Keratinocyte (primary cell): ENCODE results near the gene MTA3. TPM values are rescaled to one million over a fixed set of nuclear protein-coding genes. Genes with fewer than 3 reads are reported as not detected.

Experiments used
- DNase-seq: peaks from one replicate; pipeline ENCODE4 v3.0.0-alpha.2; 2011; ENCODE audit warnings: low read depth, missing footprints, low spot score
- FAIRE-seq: peaks from 2 replicates; lab custom pipeline; 2011; peaks lifted over from hg19 to GRCh38; lab: Jason Lieb, UNC
- H2AFZ ChIP-seq: 2 replicates; pipeline ENCODE4 v1.6.0; 2012; ENCODE audit warnings: low read length, control low read depth, inconsistent platforms; ENCODE audit not compliant: control insufficient read depth
- H3K27ac ChIP-seq: 2 replicates; pipeline ENCODE4 v1.5.1; 2011; ENCODE audit warnings: low read length; ENCODE audit not compliant: control insufficient read depth, insufficient read depth
- H3K27me3 ChIP-seq: 3 replicates; pipeline ENCODE4 v1.6.0; 2011; ENCODE audit warnings: low read length; ENCODE audit not compliant: control insufficient read depth, insufficient read depth; ENCODE audit errors: extremely low read depth
- H3K36me3 ChIP-seq, 2 experiments: 2 replicates in 1 of 2; 3 replicates in 1 of 2; pipeline ENCODE4 v1.5.1; 2011; ENCODE audit warnings: low read length in 2 of 2, mild to moderate bottlenecking in 1 of 2; ENCODE audit not compliant: control insufficient read depth in 2 of 2, insufficient read depth in 2 of 2; ENCODE audit errors: extremely low read depth in 1 of 2
- H3K4me1 ChIP-seq: 3 replicates; pipeline ENCODE4 v1.5.1; 2011; ENCODE audit warnings: low read length; ENCODE audit not compliant: control insufficient read depth, insufficient read depth; ENCODE audit errors: extremely low read depth
- H3K4me2 ChIP-seq: 3 replicates; pipeline ENCODE4 v1.6.0; 2011; ENCODE audit warnings: low read depth, low read length; ENCODE audit not compliant: control insufficient read depth, insufficient read depth; ENCODE audit errors: extremely low read depth
- H3K4me3 ChIP-seq, 3 experiments: fragments of 200-600 bp in 1 of 3; sonication (generic) in 1 of 3; 2 replicates in 2 of 3; 3 replicates in 1 of 3; pipeline ENCODE4 v1.5.1; 2011 to 2016; ENCODE audit warnings: low read length in 3 of 3, mild to moderate bottlenecking in 3 of 3, control low read depth in 2 of 3, inconsistent platforms in 1 of 3, low read depth in 1 of 3, mixed read lengths in 1 of 3, mixed run types in 1 of 3, moderate library complexity in 1 of 3; ENCODE audit not compliant: control insufficient read depth in 2 of 3, insufficient read depth in 2 of 3; ENCODE audit errors: extremely low read depth in 1 of 3
- H3K79me2 ChIP-seq: 2 replicates; pipeline ENCODE4 v1.6.0; 2012; ENCODE audit warnings: low read length; ENCODE audit not compliant: control insufficient read depth, insufficient read depth
- H3K9ac ChIP-seq: 3 replicates; pipeline ENCODE4 v1.6.0; 2011; ENCODE audit warnings: low read length; ENCODE audit not compliant: control insufficient read depth, insufficient read depth; ENCODE audit errors: extremely low read depth
- H3K9me1 ChIP-seq: 3 replicates; pipeline ENCODE4 v1.6.0; 2011; ENCODE audit warnings: low read length; ENCODE audit not compliant: control insufficient read depth, insufficient read depth; ENCODE audit errors: extremely low read depth
- H3K9me3 ChIP-seq: 2 replicates; pipeline ENCODE4 v1.5.1; 2012; ENCODE audit warnings: low read depth, low read length; ENCODE audit not compliant: control insufficient read depth
- H4K20me1 ChIP-seq: 3 replicates; pipeline ENCODE4 v1.6.0; 2011; ENCODE audit warnings: low read length; ENCODE audit not compliant: control insufficient read depth, insufficient read depth; ENCODE audit errors: extremely low read depth
- EZH2 ChIP-seq: IDR thresholded peaks from one replicate; pipeline ENCODE4 v1.6.1; 2012; ENCODE audit warnings: inconsistent platforms, mild to moderate bottlenecking, low read length, moderate library complexity
- dilution Hi-C: fragments of 300-500 bp; cut with MboI; formaldehyde crosslinking; loops from one replicate; pipeline ENCODE4 v1.7.0; 2020; ENCODE audit warnings: low sequenced_read_pairs; ENCODE audit not compliant: extremely low pct_ligation_motif_present
- polyA plus RNA-seq, 5 experiments: library from polyadenylated mRNA; depleted of rRNA in 3 of 5; stranded (reverse) in 3 of 5; stranded (forward) in 1 of 5; unstranded in 1 of 5; fragments of >200 nt; gene quantifications; 1 replicate in 1 of 5; 2 replicates in 3 of 5; 3 replicates in 1 of 5; pipeline versions ENCODE4 v1.2.1 to v1.2.3, GENCODE V29; 2011 to 2012; ENCODE audit warnings: missing spikeins in 2 of 5, low read depth in 1 of 5, low replicate concordance in 1 of 5
- TF ChIP-seq, protein P1 (sequence below), 3 experiments: IDR thresholded peaks in 1 of 3; conservative IDR thresholded peaks in 1 of 3; optimal IDR thresholded peaks in 1 of 3; 2 replicates in 2 of 3; 3 replicates in 1 of 3; pipeline versions ENCODE3 to v1.5.1; 2011; ENCODE audit warnings: low read length in 3 of 3, mild to moderate bottlenecking in 3 of 3, moderate library complexity in 2 of 3, control low read depth in 1 of 3, inconsistent platforms in 1 of 3; ENCODE audit not compliant: insufficient read depth in 2 of 3; ENCODE audit errors: extremely low read depth in 1 of 3

MTA3 gene
- polyA plus RNA-seq, 1 donor (not counting 4 experiments of a cell fraction or from before 2014, with no cell fraction given), result 34.3 TPM

DNA sequence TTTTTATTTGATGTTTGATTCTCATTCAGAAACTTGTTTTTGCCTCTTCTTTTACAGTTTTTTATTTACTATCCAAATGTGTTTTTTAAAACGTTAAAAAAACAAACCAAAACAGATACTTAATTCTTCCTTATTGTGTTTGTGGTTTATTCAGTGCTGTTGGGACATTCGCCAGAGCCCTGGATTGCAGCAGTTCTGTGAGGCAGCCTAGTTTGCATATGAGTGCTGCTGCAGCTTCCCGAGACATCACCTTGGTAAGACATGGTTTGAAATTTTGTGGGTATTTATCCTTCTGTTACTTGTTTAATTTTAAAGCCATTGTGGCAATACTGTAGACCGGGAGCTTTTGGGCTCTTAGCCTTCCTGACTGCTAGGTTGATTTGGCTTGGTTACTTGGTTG lies 91.2 kb downstream of the MTA3 start:
- H3K4me3 ChIP-seq, result no peak overlapping the region
- H3K4me2 ChIP-seq, result no peak overlapping the region
- no peak overlapping the region for H3K27ac ChIP-seq
- H3K9me3 ChIP-seq, result no peaks in the 10 kb centered on the region
- H3K27me3 ChIP-seq, result no peaks in the 10 kb centered on the region
- TF ChIP-seq, protein P1, sequence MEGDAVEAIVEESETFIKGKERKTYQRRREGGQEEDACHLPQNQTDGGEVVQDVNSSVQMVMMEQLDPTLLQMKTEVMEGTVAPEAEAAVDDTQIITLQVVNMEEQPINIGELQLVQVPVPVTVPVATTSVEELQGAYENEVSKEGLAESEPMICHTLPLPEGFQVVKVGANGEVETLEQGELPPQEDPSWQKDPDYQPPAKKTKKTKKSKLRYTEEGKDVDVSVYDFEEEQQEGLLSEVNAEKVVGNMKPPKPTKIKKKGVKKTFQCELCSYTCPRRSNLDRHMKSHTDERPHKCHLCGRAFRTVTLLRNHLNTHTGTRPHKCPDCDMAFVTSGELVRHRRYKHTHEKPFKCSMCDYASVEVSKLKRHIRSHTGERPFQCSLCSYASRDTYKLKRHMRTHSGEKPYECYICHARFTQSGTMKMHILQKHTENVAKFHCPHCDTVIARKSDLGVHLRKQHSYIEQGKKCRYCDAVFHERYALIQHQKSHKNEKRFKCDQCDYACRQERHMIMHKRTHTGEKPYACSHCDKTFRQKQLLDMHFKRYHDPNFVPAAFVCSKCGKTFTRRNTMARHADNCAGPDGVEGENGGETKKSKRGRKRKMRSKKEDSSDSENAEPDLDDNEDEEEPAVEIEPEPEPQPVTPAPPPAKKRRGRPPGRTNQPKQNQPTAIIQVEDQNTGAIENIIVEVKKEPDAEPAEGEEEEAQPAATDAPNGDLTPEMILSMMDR (optimal IDR thresholded peaks at IDR 0.05 in 1 of 3, IDR thresholded peaks at IDR 0.05 in 1 of 3, conservative IDR thresholded peaks at IDR 0.05 in 1 of 3; ENCODE audit: extremely low read depth in 1 of 3, insufficient read depth in 2 of 3, low read length in 3 of 3), result no peak
- no peak for TF ChIP-seq EZH2
- no peaks in the 10 kb centered on the region for H3K9me1 ChIP-seq
- FAIRE-seq, result no peak
- dilution Hi-C loops, result loop anchor here (10.0 kb wide), 1 partner anchor 165 kb away; the partner anchor contains the start of gene KCNG3
- H2AFZ ChIP-seq, result no peak overlapping the region
- no peak for DNase-seq
- H4K20me1 ChIP-seq, result no peaks in the 10 kb centered on the region
- no peaks in the 10 kb centered on the region for H3K79me2 ChIP-seq
- peaks cover 0 to 3% of the 10 kb centered on the region in 2 experiments for H3K36me3 ChIP-seq
- no peak overlapping the region for H3K9ac ChIP-seq
- no peaks in the 10 kb centered on the region for H3K4me1 ChIP-seq

DNA sequence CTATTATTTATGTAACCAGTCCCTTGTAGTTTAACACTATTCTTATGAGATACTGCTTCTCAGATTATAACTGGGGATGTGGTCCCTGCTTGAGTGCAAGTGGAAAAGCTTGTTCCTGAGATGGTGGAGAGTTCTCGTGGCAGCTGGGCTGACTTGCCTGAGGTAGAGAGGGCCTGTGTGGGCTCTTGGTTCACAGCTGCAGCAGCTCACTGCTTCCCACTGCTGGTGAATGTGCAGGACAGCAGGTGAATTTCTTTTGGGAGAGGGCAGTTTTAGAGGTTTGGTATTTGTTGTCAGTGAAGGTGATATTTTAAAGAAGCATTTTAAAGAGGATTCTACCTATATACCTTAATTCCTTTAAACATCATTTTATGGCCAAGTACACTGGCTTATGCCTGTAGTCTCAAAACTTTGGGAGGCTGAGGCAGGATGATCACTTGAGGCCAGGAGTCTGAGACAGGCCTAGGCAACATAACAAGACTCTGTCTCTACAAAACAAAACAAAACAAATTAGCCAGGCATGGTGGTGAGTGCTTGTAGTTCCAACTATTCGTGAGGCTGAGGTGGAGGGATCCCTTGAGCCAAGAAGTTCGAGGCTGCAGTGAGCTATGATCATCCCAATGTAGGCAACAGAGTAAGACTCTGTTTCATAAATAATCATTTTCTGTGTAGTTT lies 94.8 kb downstream of the MTA3 start:
- Histone ChIP-seq H3K9ac (no peak overlapping the region), H4K20me1 (no peaks in the 10 kb centered on the region), H3K79me2 (no peaks in the 10 kb centered on the region), H3K27me3 (no peaks in the 10 kb centered on the region), H3K4me1 (no peaks in the 10 kb centered on the region), H3K9me1 (no peaks in the 10 kb centered on the region), H3K4me3 (no peak overlapping the region), H3K9me3 (no peaks in the 10 kb centered on the region), H3K36me3 (peaks cover 0 to 3% of the 10 kb centered on the region in 2 experiments), H3K27ac (no peak overlapping the region), H3K4me2 (no peak overlapping the region), H2AFZ (no peak overlapping the region)
- peak; percentile 64 for FAIRE-seq
- TF ChIP-seq EZH2, result no peak
- TF ChIP-seq, protein P1 (optimal IDR thresholded peaks at IDR 0.05 in 1 of 3, IDR thresholded peaks at IDR 0.05 in 1 of 3, conservative IDR thresholded peaks at IDR 0.05 in 1 of 3; ENCODE audit: extremely low read depth in 1 of 3, insufficient read depth in 2 of 3, low read length in 3 of 3), result peak; percentile 88 to 99 (median 98)
- peak; percentile 5 for DNase-seq
- dilution Hi-C loops, result loop anchor here (10.0 kb wide), 1 partner anchor 168 kb away; the partner anchor contains the start of gene KCNG3
